Measurements from ENCODE around the gene U2SURP.
"Not testable (repeated sequence)": the region's sequence is repeated elsewhere in the genome, so short reads cannot be mapped to it uniquely, and the experiment has no call there.

The U2SURP gene

DNA sequence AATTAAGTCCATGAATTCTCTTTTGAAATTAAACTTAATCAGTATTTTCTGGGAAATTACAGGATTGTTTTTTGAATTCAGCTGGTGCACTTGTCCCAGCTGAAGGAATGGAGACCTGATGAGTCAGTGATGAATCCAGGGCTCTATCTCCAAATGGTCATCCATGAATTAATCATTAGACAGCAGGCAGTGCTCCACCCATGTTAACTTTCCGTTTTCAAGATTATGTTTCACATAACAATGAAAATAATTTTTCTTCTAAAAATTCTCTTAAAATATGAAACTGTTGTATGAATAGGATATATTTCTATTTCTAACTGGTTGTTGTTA, 24.0 kb upstream of the U2SURP start:
- DNase-seq = no peak

- DNase-seq = no peak
Observed at GRCh38 chr3:142981108-142981507, 20.3 kb upstream of the U2SURP start.

- DNase-seq = no peak
Observed at GRCh38 chr3:142982038-142982773, 19.2 kb upstream of the U2SURP start.

DNA sequence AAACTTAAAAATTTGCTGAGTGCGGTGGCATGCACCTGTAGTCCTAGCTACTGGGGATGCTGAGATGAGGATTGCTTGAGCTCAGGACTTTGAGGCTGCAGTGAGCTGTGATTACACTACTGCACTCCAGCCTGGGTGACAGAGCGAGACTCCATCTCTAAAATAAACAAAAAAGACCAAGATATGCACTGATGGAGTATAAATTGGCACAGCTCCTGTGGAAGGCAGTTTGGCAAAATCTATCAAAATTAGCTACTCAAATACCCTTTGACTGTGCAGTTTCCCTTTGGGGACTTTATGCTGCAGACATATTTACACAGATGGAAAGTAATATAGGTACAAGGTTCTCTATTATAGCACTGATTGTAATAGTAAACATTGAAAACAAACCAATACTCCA, 18.1 kb upstream of the U2SURP start:
- DNase-seq = no peak

DNA sequence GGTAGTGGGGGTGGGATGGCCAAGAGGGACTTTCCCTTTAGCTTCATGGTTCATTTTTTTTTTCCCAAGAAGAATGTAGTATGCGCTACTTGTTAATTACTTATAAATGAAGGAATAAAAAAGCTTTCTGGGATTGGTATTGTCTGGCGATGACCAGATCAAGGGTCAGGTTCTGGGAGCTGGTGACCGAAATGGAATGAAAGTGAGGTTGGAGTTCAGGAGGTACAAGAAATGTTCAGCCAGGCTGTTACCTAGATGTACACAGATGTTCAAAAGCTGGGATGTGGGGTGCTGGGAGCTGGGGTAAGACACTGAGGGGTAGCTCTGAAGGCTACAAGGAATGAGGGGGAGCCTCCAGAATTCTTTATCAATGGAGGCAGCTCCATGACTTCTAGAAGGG, 17.1 kb upstream of the U2SURP start:
- DNase-seq = no peak

DNA sequence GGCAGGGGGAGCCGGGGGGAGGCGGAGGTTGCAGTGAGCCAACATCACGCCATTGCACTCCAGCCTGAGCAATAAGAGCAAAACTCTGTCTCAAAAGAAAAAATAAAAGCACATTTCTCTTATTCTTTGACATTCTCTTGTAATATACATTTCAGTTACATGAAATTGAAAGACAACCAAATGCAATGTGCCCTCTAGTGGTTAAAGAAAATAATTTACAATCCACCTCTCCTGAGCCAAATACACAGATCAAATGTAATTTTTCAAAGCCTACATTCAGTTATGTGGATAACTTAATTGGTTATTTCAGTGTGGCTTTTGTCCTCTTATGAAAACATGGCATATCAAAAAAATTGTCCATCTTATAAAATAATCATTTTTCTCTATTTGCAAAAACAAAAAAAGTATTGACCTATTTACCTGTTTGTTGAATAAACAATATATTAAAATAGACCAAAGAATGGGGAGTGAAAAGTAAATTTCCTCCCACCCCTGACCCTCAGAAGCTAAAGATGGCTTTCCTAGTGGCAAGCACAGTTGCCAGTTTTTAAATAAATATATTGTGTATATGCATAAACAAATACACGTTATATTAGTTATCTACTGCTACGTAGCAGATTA, 14.2 kb upstream of the U2SURP start:
- DNase-seq = no peak

DNA sequence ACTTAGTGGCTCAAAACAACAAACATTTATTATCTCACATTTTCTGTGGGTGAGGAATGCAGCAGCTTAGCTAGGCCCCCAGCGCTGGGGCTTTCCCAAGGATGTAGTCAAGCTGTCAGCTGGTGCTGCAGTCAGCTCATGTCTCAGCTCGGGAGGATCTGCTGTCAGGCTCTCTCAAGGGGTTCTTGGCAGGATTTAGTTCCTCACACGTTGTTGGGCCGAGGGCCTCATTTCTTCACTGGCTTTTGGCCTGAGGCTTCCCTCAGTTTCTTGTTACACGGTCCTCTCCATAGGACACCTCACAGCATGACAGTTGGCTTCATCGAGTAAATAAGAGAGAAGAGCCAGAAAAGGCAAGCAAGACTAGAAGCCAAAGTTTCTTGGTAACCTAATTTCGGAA, 13.7 kb upstream of the U2SURP start:
- no peak for DNase-seq

- DNase-seq = not testable (repeated sequence)
Observed at GRCh38 chr3:142988221-142988620, 13.1 kb upstream of the U2SURP start.

DNA sequence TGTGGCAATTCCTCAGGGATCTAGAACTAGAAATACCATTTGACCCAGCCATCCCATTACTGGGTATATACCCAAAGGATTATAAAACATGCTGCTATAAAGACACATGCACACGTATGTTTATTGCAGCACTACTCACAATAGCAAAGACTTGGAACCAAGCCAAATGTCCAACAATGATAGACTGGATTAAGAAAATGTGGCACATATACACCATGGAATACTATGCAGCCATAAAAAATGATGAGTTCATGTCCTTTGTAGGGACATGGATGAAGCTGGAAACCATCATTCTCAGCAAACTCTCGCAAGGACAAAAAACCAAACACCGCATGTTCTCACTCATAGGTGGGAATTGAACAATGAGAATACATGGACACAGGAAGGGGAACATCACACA, 12.5 kb upstream of the U2SURP start:
- not testable (repeated sequence) for DNase-seq

DNA sequence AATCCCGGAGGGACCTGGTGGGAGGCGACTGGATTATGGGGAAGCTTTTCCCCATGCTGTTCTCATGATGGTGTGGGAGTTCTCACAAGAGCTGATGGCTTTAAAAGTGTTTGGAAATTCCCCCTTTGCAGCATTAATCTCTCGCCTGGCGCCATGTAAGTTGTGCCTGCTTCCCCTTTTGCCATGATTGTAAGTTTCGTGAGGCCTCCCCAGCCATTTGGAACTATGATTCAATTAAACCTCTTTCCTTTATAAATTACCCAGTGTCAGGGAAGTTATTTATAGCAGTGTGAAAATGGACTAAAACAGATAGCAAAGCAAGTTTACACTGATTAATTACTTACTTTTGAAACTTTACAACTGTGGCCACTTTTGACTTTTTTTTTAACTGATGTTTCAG, 10.6 kb upstream of the U2SURP start:
- no peak for DNase-seq

- DNase-seq = no peak
Observed at GRCh38 chr3:142992323-142992722, 9.0 kb upstream of the U2SURP start.

DNA sequence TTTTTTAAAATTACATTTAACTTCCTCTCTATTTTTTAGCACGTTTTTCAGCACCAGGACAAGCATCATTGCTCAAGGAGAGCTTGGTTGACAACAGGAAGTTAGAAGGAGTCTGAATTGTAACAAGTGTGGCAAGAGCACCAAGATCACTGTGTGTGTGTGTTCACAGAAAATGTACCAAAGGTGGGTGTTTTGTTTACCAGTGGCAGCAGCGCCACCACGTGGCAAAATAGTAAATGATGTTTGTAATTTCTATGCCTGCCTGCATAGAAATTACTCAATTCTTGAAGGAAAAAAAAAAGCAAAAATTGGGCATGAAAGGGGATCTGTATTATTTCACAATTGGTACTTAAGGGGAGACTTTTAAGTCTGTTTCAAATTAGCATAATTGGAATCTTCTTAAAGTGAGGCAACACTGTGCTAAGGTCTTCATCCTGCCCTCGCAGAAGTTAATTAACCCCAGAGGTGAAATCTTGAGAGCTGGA, 7.4 kb upstream of the U2SURP start:
- no peak for DNase-seq

- DNase-seq = no peak
Observed at GRCh38 chr3:142997330-142997729, 4.0 kb upstream of the U2SURP start.

DNA sequence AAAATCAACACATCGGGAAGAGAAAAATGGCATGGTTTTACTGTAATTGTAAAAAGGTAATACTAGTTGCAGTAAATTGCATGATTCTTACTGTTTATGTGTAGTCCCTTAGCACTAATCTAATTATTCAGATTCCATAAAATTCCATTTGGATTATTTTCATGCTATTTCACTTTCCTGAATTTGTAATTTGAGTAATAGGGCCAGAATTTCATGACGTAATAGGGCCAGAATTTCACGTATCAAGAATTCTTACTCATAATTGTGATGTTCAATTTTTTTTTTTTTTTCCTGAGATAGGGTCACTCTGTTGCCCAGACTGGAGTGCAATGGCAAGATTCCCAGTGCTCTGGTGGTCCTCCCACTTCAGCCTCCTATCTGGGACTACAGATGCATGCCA, 2.9 kb upstream of the U2SURP start:
- no peak for DNase-seq

- no peak for DNase-seq
Observed at GRCh38 chr3:142999881-143000280, 1.5 kb upstream of the U2SURP start.

- no peak for DNase-seq
Observed at GRCh38 chr3:143000528-143000927, 842 bp upstream of the U2SURP start.

GRCh38 chr3:143001034-143001368, 369 bp upstream of the U2SURP start:
- no peak for DNase-seq

DNA sequence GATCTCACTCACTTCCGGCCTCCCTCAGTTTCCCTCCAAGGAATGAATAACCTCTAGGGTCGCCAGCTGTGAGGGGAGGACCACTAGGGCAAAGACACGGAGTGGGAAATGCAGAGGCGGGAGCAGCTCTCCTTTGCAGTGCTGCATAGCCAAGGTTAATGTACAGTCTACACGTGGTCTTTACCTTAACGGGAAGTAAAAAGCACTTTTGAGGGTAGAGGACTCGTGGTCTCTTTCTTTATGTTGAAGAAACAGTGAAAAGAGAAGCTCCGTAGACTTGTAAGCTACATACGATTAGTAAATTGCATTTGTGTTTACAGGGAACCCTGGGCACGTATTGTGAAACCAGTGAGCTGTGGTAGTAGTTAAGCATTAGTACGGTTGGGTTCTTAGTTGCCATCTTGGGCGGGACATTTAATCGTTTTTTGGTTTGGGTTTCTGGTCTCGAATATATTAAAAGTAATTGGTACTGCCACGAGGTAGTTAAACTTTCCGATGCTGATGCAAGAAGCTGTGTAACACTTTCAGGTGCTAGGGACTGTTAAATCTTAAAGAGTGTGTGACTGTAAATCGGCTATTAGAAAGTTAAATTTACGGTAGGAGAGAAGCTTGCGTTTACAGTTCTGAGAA, 828 bp downstream of the U2SURP start:
- DNase-seq = no peak

DNA sequence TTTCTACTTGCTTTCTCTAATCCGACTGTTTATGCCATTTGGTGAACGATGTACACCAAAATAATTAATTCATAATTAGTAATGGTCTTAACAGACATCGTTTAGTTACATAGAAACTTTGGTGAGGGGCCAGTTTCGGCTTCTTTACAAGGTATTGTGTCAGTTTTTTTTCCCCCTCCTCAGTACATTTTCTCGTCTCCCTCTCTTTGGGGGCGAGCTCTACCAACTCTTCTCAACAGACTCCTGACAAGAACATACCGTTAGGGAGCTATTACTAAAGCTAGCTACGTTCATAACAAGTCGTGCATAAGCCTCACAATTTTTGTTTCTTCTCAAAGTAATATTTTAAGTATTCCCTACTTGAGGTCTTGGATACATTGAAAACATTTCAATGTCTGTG, 1.4 kb downstream of the U2SURP start:
- no peak for DNase-seq

GRCh38 chr3:143004823-143005222, 3.5 kb downstream of the U2SURP start:
- no peak for DNase-seq

DNA sequence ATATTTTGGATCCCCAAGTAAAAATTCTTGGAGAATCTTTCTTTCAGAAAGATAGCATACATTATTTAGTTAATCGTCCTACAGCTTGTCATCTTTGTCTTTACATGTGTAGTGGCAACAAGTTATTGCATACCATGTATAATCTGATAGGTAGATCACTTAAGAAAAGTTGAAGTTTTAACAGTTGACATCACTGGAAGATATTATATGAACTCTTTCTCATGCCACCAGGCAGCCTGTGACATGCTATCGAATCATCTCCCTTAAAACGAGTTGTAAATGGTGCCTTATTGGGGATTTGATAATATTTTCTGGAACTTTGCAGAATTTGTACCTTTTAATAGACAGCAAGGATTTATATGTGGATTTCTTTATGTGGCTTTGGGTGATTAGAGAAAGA, 8.7 kb downstream of the U2SURP start:
- no peak for DNase-seq

- DNase-seq = no peak
Observed at GRCh38 chr3:143011705-143012104, 10.3 kb downstream of the U2SURP start.

- no peak for DNase-seq
Observed at GRCh38 chr3:143014921-143015320, 13.6 kb downstream of the U2SURP start.

GRCh38 chr3:143016321-143016972, 15.1 kb downstream of the U2SURP start:
- DNase-seq = peak; percentile 20

Measured in NCI-H524 treated with DMSO at 0.1 percent for 48 hours (cell line).